HG03575 (cell line): ENCODE data around the gene MYL10.

Experiments used
- ATAC-seq: cut with Tn5 transposase; IDR thresholded peaks from one replicate; pipeline ENCODE4 v1.9.1; 2021; ENCODE audit not compliant: unreplicated experiment, insufficient number of reproducible peaks, low FRiP score; ENCODE audit errors: extremely low read depth

The MYL10 gene

DNA sequence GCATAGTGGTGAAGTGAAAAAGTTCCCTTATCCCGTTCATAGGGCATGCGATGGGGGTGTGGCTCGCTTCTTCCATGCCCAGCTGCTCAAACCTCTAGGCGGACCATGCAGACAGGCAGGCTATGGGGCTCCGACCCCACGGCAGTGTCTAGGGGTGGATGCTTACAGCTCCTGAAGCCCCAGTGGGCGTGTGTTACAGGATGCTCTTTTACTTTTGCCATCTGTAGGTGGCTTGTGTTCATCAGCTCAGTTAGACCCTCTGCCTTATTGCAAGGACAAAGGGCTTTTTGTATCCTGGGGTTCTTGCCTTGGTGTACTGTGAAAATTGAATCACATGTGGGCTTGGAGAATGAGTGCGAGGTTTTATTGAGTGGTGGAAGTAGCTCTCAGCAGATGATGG is at the start of gene MYL10:
Gene MYL10 (minus strand): TSS at position 126 of the 400 bp plus-strand sequence. CDS start 178 bp downstream, outside the sequence.
- ATAC-seq: no peak

DNA sequence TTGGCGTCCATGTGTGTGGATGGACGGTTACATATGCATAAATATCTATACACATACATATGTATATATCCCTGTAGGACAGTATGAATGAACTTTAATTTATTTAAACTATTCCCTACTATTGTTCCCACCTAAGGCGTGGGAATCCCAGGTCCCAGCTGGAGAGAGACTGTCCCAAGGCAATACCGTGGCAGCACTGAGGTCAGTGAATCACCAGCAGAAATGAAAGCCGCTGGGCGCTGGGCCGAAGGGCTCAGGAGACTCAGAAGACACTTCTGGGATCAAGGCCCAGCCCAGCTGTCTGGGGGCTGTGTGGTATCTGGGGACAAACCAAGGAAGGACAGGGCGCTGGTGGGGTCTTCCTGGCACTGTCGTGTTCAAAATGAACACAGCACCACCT is 49.6 kb upstream of the MYL10 start:
- no peak for ATAC-seq

DNA sequence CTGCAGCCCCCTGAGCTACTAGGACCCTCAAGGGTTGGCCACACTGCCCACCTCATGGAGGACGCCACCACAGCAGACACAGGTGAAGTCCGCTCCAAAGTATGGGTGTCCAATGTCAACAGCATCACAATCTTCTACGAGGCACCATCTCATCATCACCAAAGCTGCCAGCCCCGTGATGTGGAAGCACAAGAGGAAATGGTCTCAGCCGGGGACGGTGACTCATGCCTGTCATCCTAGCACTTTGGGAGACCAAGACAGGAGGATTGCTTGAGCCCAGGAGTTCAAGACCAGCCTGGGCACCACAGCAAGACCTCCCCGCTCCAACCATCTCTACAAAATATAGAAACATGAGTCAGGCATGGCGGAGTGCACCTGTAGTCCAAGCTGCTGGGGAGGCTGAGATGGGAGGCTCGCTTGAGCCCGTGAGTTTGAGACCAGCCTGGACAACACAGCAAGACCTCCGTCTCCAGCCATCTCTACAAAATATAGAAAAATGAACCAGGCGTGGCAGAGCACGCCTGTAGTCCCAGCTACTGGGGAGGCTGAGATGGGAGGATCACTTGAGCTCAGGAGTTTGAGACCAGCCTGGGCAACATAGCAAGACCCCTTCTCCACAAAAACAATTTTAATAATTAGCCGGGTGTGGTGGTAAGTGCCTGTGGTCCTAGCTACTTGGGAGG is 48.8 kb upstream of the MYL10 start:
- no peak for ATAC-seq

DNA sequence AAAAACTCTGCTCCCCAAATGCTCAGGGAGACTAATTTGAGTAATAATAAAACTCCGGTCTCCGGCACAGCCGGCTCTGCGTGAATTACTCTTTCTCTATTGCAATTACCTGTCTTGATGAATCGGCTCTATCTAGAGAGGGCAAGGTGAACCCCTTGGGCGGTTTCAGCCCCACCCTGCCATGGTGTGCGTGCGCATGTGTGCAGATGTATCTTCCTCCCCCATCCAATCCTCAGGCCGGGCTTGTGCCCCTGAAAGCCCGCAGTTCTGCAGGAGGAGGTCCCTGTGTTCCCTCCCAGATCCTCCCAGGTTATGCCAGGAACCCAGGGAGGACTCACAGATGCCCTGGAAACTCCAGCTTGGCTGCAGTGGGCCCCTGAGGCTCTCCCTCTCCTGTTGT is 48.3 kb upstream of the MYL10 start:
- ATAC-seq: no peak

DNA sequence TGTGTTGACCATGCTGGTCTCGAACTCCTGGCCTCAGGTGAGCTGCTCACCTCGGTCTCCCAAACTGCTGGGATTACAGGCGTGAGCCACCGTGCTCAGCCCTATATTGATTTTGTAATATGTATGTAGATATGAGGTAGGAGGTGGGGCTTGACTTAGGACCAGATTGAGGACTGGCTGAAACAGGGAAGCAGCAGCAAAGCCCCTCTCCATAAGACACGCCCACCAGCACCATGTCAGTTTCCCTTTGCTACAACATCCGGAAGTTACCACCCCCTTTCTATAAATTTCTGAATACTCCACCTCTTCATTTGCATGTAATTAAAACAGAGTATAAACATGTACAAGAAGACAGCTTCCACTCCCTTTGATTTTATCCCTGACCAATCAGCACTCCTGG is 47.9 kb upstream of the MYL10 start:
- ATAC-seq: no peak

DNA sequence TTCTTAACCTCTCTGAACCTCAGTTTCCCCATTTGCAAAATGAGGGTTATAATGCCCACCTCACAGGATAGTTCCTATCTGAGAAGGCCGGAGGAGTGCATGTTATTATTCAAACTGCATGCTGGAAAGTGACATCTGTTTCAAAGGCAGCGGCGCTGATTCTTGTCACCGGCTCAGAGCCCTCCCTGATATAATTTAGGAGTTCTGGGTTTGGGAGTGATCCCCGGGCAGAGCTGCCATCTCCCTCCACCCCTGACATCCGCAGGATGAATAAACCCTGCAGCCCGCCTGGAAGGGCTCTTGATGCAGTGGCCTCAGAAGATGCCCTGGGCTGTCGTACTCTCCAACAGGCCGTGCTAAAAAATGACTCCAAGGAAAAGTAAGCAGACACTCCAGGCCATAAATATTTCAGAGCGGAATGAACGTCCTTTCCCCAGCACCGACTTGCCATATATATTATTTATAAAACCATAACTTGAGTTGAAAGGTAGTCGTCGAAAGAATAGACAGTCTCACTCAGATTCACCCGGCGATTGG is 47.0 kb upstream of the MYL10 start:
- ATAC-seq: no peak

DNA sequence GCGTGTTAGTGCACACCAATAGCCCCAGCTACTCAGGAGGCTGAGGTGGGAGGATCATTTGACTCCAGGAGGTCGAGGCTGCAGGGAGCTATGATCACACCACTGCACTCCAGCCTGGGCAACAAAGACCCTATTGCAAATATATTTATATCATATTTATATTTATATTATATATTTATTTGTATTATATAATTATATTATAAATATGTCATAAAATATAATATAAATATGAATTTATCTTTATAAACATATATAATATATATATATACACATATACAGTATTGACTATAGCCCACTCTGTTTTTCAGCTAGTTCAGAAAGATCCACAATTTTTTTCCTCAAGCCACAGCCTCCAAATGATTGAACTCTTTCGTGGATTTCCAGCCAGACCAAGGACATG is 45.3 kb upstream of the MYL10 start:
- ATAC-seq: no peak

DNA sequence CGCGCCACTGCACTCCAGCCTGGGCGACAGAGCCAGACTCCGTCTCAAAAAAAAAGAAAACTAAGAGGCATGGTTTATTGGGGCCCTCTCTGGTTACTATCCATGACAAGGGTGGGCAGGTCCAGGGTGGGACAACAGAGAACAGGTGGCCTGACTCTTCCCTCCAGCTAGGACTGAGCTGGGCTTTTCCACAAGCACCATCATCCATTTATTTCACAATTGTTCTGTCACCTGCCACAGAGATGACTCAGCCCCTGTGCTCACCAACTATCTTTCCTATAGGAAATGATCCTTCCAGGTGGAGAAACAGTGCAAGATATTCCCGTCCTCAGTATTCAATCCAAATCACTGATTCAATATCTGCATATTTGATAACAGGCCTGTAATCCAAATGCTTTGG is 44.9 kb upstream of the MYL10 start:
- no peak for ATAC-seq

DNA sequence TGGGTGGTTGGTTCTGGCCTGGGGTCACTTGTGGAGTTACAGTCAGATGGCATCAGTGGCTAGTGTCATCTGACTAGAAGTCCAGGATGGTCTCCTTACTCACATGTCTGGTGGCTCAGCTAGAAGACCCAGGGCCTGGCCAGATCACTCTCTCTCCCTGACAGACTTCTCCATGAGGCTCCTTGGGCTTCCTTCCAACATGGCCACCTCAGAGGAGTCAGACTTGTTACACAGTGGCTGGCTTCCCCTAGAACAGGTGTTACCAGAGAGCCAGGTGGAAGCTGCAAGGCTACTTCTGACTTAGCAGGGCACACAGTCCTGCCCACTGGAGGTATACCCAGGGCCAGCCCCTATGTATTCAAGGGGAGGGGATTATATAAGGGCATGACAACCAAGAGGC is 44.2 kb upstream of the MYL10 start:
- no peak for ATAC-seq

DNA sequence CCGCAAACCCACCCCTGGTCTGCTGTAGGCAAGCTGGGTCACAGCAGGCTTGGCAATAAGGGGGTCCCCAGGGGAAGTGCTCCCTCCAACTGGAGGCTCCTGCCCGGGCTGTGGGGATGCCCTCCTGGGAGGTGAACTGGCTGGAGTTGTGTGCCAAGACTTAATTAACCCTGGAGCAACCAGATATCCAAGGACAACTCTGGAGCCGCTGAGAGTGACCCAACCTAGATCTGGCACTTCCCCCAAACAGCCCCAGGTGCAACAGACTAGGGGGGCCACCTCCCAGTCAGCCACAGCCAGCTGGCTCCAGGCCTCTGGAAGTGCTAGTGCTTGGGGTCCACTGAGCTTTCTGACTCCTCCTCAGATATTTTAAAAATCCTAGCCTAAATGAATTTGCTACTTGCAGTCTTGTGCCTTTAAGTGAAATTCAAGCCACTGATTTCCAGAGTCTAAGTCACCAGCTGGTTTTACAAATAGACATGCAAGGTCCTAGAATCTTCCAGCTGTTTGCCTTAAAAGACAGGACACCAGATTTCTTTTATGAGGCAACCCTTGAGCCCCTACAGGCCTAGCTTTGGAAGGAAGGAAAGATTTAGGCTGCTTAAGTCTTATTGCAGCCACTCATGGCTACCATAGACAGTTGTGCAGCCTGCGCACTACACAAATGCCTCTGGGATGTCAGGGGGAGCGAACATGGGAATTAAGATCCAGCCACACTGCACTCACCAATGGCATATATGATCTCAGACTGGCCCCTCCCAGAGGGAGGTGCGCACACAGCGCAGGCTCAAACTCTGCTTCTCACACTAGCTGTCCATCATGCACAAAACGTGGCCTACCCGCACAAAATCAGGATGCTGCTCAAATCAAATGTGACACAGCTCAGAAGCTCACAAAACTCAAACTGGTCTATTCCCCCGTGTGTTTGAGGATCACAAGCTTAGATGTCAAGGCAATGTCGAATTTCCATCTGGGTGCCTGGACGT is 42.6 kb upstream of the MYL10 start:
- ATAC-seq: no peak

DNA sequence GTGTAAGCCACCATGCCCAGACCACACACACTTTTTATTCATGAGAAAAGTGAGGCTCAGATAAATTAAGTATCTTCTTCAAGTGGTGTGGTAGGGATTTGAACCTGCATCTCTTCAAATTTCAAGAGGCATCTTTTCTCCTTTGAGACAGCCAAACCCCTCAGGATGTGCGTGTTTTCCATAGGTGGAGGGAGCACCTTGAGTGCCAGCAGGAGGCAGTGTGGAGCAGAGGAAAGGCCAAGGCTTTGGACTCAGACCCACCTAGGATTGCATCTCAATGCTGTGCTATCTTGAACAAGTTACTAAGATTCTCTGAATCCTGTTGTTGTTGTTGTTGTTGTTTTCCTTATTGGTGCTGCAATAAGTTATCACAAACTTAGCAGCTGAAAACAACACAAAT is 40.2 kb upstream of the MYL10 start:
- ATAC-seq: no peak

DNA sequence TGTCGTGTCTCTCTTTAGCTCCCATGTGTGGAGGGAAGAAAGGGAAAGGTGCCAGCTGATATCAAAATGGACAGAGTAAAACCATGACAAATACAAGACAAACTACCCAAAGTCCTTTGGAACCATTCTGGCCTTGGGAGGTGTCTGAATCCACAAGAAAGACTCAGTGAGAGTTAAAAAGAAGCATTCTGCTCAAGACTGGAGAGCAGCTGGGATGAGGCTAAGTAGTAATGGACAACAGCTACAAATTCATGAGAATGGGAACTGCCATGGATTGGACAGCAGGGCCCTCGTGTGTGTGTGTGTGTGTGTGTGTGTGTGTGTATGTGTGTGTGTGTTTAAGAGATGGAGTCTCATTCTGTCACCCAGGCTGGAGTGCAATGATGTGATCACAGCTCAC is 39.6 kb upstream of the MYL10 start:
- no peak for ATAC-seq

DNA sequence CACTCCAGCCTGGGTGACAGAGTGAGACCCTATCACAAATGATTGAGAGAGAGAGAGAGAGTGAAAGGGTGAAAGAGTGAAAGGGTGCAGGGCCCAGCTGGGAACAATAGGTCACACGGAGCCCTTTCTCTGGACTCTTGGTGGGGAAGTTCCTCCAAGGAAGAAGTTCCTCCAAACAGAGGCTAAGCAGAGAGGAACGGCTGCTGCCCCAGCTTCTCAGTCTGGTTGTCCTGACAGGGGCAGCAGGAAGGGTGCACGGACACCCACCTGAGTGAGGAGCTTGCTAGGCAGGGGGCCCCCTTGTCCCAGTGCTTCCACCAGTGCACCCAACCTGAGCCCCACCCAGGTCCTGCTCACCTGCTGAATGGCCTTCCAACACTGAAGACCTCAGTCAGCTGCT is 38.8 kb upstream of the MYL10 start:
- no peak for ATAC-seq

DNA sequence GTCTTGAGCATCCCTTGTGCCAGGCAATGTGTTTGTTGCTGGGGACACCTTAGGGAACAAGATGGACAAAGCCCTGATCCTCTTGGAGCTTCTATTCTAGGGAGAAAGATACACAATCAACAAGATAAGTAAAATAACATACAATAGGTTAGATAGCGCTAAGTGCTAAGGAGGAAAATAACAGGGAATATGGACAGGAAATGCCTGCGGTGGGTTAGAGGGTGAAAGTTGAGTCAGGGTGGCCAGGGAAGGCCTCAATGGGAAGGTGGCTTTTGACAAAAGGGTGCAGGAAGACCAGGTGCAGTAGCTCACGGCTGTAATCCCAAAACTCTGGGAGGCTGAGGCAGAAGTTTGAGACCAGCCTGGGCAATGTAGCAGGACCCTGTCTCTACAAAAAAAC is 38.3 kb upstream of the MYL10 start:
- no peak for ATAC-seq

DNA sequence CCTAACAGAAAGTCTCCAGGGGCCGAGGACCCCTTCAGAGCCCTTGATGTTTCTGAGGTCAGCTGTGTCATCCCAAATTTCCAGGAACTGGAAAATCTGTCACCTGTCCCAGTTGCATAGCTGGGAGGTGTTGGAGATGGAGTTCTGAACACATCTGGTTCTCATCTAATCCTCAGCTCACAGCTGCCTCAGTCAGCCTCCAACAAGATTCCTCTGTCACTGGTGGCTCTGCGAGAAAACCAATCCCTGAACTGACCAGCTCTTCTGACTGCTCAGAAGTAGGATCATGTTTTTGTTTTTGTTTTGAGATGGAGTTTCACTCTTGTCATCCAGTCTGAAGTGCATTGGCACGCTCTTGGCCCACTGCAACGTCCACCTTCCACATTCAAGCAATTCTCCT is 37.6 kb upstream of the MYL10 start:
- ATAC-seq: no peak

DNA sequence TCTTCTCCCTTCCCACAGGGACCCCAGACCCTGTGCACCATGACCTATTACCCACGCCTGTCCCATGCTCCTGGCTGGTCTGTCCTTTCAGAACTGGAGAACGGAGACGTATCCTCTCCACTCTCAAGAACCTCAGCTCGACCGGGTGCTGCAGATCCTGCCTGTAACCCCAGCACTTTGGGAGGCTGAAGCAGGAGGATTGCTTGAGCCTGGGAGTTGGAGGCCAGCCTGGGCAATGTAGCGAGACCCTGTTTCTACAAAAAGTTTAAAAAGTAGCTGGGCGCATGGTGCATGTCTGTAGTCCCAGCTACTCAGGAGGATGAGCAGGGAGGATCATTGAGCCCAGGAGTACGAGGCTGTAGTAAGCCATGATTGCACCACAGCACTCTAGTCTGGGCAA is 37.2 kb upstream of the MYL10 start:
- no peak for ATAC-seq

DNA sequence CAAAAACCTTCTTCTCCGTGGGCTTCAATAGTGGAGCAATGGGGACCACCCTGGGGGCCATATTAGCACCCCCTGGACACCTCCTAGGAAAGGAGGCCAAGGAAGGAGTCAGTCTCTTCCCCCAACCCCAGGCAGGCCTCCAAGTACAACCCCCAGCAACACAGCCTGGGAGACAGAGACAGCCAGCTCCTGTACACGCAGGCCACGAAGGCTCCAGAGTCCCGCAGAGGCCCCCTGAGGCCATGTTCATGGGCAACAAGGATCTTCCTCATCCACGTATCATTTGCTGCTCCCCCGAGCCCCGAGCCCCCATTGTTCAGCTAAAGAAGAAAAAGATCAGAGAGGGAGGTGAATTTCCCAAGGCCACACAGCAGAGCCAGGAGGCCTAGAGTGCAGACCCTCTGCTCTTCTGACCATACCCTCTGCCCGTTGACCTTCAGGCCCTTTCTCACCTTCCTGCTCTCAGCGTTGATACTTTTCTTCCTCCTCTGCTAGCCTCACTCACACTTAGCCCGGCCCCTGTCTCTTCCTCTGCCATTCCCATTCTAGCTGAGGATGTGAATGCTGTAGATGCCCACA is 35.9 kb upstream of the MYL10 start:
- no peak for ATAC-seq

DNA sequence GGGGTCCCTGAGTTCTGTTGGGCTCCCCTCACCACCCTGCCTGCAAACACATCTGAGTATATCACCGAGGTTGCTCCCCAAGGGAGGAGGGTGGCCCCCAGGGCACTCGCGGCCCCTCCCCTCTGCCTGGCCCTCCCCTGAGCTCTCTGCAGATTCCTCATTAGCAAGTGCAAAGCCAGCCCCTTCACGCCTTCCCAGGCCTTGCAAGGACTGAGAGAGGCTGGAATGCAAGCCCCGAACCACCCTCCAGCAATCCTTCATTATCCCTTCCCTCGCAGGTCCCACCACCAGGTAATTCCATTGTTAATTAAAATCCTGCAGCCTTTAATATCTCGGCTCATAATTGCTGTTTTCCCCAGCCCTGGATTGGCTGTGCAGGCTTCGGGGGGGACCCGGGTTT is 35.3 kb upstream of the MYL10 start:
- ATAC-seq: no peak

DNA sequence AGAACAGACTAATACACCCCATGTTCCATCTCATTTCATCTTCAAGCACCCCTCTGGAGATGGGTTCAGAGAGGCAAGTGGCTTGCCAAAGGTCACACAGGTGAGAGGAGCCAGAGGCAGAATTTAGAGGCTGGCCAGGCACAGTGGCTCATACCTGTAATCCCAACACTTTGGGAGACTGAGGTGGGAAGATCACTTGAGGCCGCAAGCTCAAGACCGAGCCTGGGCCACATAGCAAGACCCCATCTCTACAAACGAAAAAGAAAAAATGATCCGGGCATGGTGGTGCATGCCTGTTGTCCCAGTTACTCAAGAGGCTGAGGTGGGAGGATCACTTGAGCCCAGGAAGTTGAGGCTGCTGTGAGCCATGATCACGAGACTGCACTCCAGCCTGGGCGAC is 34.7 kb upstream of the MYL10 start:
- ATAC-seq: no peak
